Right lobe of liver (tissue), 6 donors: ENCODE data around the gene TBKBP1. TPM values are rescaled to one million over a fixed set of nuclear protein-coding genes. Genes with fewer than 3 reads are reported as not detected.
A peak's percentile ranks its signal among the peaks of the same experiment; 100 is the strongest.

Experiments
- ATAC-seq, 4 donors: fragments of 200-7000 bp; cut with Tn5 transposase; one replicate each; pipeline ENCODE4 v1.9.1; 2020; ENCODE audit warnings: mild to moderate bottlenecking in 4 of 4, moderate library complexity in 4 of 4
- DNase-seq, 3 donors: peaks; one replicate each; pipeline ENCODE4 v3.0.0-alpha.2; 2020
- H3K27ac ChIP-seq, 3 donors: fragments of 200-600 bp; one replicate each; pipeline ENCODE4 v1.8.0; 2022
- H3K27me3 ChIP-seq, 2 donors: fragments of 200-600 bp; one replicate each; pipeline ENCODE4 v1.8.0; 2022
- H3K36me3 ChIP-seq, 4 donors: fragments of 200-600 bp; sonication (generic) in 1 of 4; one replicate each; pipeline versions ENCODE4 v1.5.1 to v1.8.0; 2017 to 2022; ENCODE audit warnings: control low read depth in 1 of 4
- H3K4me1 ChIP-seq, 4 donors: fragments of 200-600 bp; sonication (generic) in 1 of 4; one replicate each; pipeline versions ENCODE4 v1.5.1 to v1.8.0; 2017 to 2022; ENCODE audit warnings: control low read depth in 1 of 4
- H3K4me3 ChIP-seq, 3 donors: fragments of 200-600 bp; one replicate each; pipeline ENCODE4 v1.8.0; 2022
- H3K9me3 ChIP-seq, 4 donors: fragments of 200-600 bp; sonication (generic) in 1 of 4; one replicate each; pipeline versions ENCODE4 v1.5.1 to v1.8.0; 2017 to 2022; ENCODE audit warnings: control low read depth in 1 of 4
- CTCF ChIP-seq, 4 donors: fragments of 200-600 bp in 3 of 4; fragments of 450-650 bp in 1 of 4; IDR thresholded peaks; one replicate each; pipeline versions ENCODE4 v1.5.1 to v1.8.0; 2016 to 2022; ENCODE audit warnings: antibody characterized with exemption in 4 of 4, mild to moderate bottlenecking in 2 of 4
- POLR2A ChIP-seq: fragments of 450-650 bp; IDR thresholded peaks from one replicate; pipeline ENCODE4 v1.6.1; 2017; ENCODE audit warnings: antibody characterized with exemption, mild to moderate bottlenecking
- WGBS: methylation state at CpG from one replicate; pipeline ENCODE4 v1.1.6; 2018; ENCODE audit warnings: low coverage, low lambda C conversion rate; ENCODE audit not compliant: insufficient coverage; ENCODE audit errors: missing lambda C conversion rate; 5-methylcytosine and 5-hydroxymethylcytosine counted together
- intact Hi-C, 2 donors: fragments of 100-400 bp; cut with DNase I; formaldehyde crosslinking; loops; one replicate each; pipeline versions ENCODE4 v1.11.2 to v1.14.1; 2022
- total RNA-seq, 6 experiments: library from RNA; depleted of rRNA in 2 of 6; stranded (reverse); fragments of >200 nt in 2 of 6; fragmentation: NEBNext Ultra II Directional in 3 of 6; extraction: Animal tissue kit (Norgen Biotek cat#: 25700) in 3 of 6; gene quantifications; one replicate each; pipeline versions ENCODE4 v1.1.0 to v1.2.4, GENCODE V29; 2016 to 2023
- donor health status: DM: no; HTN: yes; CAD: no.
- donor health status: DM: no; HTN: no; CAD: no.
- donor health status: DM: no; HTN: no; CAD: no.
- donor health status: DM: no; HTN: yes; CAD: no.
- donor health status: DM: no; HTN: yes; CAD: no.

TBKBP1 gene
- total RNA-seq, 6 experiments from 2014 or later, result 1.2 to 3.2 (median 2.2) TPM

DNA sequence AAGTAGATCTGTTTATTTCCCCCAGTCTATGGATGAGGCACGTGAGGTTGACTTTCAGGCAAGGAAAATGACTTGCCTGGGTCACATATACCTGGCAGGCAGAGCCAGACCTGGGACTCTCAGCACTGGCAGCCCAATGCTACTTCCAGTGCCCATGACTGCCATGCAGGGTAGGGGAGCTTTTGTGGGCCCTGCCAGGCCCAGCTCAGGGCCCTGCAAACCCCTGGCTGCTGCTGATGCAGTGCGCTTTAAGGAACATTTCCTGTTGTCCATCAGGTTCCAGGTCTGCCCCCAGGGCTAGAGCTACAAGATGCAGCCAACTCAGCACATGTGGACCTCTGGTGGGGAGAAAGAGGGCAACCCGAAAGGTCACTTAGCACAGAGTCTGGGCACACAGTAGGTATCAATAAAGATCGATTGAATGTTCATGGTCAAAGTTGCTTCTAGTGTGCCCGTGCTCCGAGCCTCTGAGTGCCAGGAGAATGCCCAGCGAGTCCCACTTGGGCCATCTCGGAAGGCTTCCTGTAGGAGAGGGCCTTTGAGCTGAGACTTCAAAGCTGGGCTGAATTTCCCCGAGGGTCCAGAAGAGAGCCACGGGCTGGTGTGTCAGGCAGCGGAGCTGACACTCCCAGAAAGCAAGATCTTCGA, 38.6 kb downstream of the TBKBP1 start:
- H3K9me3 ChIP-seq, result no peaks in the 10 kb centered on the region
- TF ChIP-seq POLR2A, result no peak
- no peak for TF ChIP-seq CTCF (IDR thresholded peaks at IDR 0.05)
- 53% methylated on average over 5 of the region's 12 CpGs for WGBS
- intact Hi-C loops, result no loop called here
- H3K4me3 ChIP-seq, result no peak overlapping the region
- peaks cover 0 to 20% of the 10 kb centered on the region in 2 donors for H3K27me3 ChIP-seq
- DNase-seq (no peak), ATAC-seq (no peak)
- peaks cover 0 to 8% (median 0%) of the 10 kb centered on the region in 4 donors for H3K4me1 ChIP-seq
- H3K27ac ChIP-seq, result no peak overlapping the region
- no peaks in the 10 kb centered on the region for H3K36me3 ChIP-seq

DNA sequence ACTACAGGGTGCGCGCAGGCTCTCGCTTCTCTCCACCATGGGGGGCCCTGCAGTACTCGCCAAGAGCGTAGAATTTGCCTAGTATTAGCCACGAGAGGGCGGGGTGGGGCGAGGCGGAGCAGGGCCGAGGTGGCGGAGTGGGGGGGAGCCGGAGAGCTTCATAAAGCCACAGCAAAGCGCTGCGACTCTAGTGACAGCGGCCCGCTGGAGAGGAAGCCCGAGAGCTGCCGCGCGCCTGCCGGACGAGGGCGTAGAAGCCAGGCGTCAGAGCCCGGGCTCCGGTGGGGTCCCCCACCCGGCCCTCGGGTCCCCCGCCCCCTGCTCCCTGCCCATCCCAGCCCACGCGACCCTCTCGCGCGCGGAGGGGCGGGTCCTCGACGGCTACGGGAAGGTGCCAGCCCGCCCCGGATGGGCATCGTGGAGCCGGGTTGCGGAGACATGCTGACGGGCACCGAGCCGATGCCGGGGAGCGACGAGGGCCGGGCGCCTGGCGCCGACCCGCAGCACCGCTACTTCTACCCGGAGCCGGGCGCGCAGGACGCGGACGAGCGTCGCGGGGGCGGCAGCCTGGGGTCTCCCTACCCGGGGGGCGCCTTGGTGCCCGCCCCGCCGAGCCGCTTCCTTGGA, 39.2 kb downstream of the TBKBP1 start, which contains the start of gene TBX21:
TSS of gene TBX21 (plus strand) at position 190 of the 627 bp plus-strand sequence. CDS start at position 409, 219 bp downstream.
- 0% methylated on average over 4 of the region's 73 CpGs for WGBS
- peak within 1 kb of the TSS in 1 of 3 donors; percentile 29 for H3K27ac ChIP-seq
- peaks cover 0 to 8% (median 0%) of the 10 kb centered on the region in 4 donors for H3K4me1 ChIP-seq
- DNase-seq (peak in 2 of 3 donors; percentile 66 to 73), ATAC-seq (peak; percentile 76 to 84 (median 80))
- H3K9me3 ChIP-seq, result no peaks in the 10 kb centered on the region
- TF ChIP-seq POLR2A (no peak), CTCF (IDR thresholded peaks at IDR 0.05) (peak in 1 of 4 donors; percentile 20)
- no peaks in the 10 kb centered on the region for H3K36me3 ChIP-seq
- H3K27me3 ChIP-seq, result peaks cover 0 to 20% of the 10 kb centered on the region in 2 donors
- H3K4me3 ChIP-seq, result peak within 1 kb of the TSS; percentile 11 to 32 (median 20)
- intact Hi-C loops, result no loop called here

DNA sequence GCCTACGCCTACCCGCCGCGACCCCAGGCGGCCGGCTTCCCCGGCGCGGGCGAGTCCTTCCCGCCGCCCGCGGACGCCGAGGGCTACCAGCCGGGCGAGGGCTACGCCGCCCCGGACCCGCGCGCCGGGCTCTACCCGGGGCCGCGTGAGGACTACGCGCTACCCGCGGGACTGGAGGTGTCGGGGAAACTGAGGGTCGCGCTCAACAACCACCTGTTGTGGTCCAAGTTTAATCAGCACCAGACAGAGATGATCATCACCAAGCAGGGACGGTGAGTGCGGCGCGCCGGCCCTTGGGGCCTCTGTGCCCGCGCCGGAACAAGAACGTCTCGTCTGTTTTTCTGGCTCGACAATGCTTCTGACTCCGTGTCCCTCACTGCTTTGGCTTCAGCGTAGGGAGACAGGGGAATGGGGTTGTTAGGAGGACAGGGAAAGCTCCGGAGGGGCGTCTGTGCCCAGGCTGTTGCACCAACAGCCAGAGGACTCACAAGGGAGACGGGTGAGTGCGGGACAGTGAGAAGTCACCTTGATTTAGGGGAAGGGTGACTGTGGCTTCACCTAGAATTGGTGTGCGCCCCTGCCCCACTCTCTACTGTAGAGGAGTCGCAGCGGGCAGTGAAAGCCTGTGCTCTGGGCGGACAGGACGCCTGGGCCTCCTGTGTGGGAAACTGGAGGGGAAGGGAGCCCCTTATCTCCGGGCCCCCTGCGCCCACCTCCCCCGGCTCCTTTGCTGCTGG, 39.9 kb downstream of the TBKBP1 start:
- Histone ChIP-seq H3K4me1 (peaks cover 0 to 8% (median 0%) of the 10 kb centered on the region in 4 donors), H3K27me3 (peaks cover 0 to 20% of the 10 kb centered on the region in 2 donors), H3K36me3 (no peaks in the 10 kb centered on the region), H3K9me3 (no peaks in the 10 kb centered on the region), H3K4me3 (peak overlapping the region in 2 of 3 donors; percentile 11 to 32), H3K27ac (peak overlapping the region in 1 of 3 donors; percentile 29)
- 31% methylated on average over 8 of the region's 60 CpGs for WGBS
- ATAC-seq (peak in 1 of 4 donors; percentile 6), DNase-seq (peak in 1 of 3 donors; percentile 24)
- no peak for TF ChIP-seq CTCF (IDR thresholded peaks at IDR 0.05)
- no peak for TF ChIP-seq POLR2A
- intact Hi-C loops, result no loop called here

DNA sequence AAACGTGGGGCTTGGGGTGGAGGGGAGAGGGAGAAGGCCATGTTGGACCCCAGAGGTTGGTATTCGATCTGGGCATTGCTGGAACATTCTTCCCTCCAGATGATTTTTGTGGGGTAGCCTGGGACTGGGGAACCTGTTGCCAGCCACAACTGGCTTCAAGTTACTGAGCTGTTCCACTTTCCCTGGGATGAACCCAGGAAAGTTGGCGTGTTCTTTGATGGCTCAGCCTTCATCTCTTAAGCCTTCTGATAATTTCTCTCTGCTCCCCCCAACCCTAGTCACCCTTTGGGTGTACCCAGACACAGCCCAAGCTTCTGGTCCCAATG, 41.1 kb downstream of the TBKBP1 start:
- TF ChIP-seq POLR2A (no peak), CTCF (IDR thresholded peaks at IDR 0.05) (no peak)
- Histone ChIP-seq H3K27ac (no peak overlapping the region), H3K9me3 (no peaks in the 10 kb centered on the region), H3K36me3 (no peaks in the 10 kb centered on the region), H3K27me3 (peaks cover 0 to 20% of the 10 kb centered on the region in 2 donors), H3K4me3 (no peak overlapping the region), H3K4me1 (peaks cover 0 to 8% (median 0%) of the 10 kb centered on the region in 4 donors)
- 30% methylated on average over 2 of the region's 3 CpGs for WGBS
- DNase-seq, result no peak
- intact Hi-C loops, result no loop called here
- no peak for ATAC-seq
